Activated CD4-positive, alpha-beta T cell treated with anti-CD3 and anti-CD28 coated beads, Interleukin-10, Interleukin-2, amounts not matched to agents 100 ng/mL and 50 ng/mL, durations not matched to agents 16 hours and 8 hours (primary cell): Measurements from ENCODE around the gene KLHL22.
A peak's percentile ranks its signal among the peaks of the same experiment; 100 is the strongest.
"Not testable (repeated sequence)": the region's sequence is repeated elsewhere in the genome, so short reads cannot be mapped to it uniquely, and the experiment has no call there.

Source experiments
- DNase-seq: peaks from one replicate; pipeline ENCODE4 v3.0.0-alpha.2; 2020

KLHL22 gene, protein sequence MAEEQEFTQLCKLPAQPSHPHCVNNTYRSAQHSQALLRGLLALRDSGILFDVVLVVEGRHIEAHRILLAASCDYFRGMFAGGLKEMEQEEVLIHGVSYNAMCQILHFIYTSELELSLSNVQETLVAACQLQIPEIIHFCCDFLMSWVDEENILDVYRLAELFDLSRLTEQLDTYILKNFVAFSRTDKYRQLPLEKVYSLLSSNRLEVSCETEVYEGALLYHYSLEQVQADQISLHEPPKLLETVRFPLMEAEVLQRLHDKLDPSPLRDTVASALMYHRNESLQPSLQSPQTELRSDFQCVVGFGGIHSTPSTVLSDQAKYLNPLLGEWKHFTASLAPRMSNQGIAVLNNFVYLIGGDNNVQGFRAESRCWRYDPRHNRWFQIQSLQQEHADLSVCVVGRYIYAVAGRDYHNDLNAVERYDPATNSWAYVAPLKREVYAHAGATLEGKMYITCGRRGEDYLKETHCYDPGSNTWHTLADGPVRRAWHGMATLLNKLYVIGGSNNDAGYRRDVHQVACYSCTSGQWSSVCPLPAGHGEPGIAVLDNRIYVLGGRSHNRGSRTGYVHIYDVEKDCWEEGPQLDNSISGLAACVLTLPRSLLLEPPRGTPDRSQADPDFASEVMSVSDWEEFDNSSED

DNA sequence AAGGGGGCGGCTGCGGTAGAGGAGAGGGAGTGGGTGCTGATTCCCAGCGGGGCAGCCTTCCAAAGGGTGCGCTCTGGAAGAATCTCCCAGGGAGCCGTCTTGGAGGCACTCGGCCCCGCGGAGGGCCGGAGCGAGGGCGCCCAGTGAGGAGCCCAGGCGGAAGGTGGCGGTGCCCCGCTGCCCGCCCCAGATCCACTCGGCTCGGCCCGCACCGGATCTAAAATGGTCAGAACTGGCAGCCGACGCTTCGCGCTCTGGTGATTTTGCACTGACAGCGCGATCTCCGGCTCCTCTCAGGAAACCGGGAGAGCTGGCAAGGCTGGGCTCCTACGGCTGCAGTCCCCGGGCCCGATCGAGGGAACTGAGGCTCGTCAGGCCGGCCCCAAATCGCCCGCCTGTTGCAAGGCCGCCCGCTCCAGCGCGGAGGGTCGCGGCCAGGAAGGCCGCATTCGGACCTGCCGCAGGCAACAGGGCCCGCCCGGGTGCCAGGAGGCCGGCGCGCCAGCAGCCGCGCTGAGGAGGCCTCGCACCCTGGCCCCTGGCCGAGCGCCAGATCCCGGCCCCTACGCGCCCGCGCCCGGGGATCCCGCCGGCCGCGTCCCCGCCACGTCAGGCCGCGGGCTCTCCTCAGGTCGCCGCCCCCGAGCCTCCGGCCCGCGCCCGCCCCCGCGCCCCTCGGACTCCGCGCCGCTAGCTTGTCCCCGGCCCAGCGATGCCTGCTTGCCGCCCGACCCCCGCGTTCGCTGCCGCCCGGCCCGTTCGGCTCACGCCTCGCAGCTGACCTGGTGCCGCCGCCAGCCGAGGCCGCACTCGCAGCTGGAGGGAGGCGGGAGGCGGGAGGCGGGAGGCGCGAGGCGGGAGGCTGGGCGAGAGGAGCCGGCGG lies at the start of gene KLHL22:
Gene KLHL22 (minus strand): TSS at position 818 of the 883 bp plus-strand sequence. CDS start 6,584 bp downstream, outside the sequence.
- peak; percentile 28 for DNase-seq

- not testable (repeated sequence) for DNase-seq
Measured at GRCh38 chr22:20545318-20545634, 49.7 kb upstream of the KLHL22 start.

GRCh38 chr22:20542736-20543135 lies 47.1 kb upstream of the KLHL22 start:
- DNase-seq, result no peak

GRCh38 chr22:20542055-20542454 lies 46.5 kb upstream of the KLHL22 start:
- DNase-seq, result no peak

DNA sequence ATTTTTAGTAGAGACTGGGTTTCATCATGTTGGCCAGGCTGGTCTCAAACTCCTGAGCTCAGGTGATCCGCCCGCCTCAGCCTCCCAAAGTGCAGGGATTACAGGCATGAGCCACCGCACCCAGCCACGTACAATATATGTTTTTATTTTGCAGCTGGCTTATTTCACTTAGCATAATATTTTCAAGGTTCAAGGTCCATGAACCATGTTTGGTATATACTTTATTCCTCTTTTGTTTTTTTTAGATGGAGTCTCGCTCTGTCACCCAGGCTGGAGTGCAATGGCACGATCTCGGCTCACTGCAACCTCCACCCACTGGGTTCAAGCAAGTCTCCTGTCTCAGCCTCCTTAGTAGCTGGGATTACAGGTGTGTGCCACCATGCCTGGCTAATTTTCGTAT lies 43.3 kb upstream of the KLHL22 start:
- not testable (repeated sequence) for DNase-seq

GRCh38 chr22:20537983-20538382 lies 42.4 kb upstream of the KLHL22 start:
- DNase-seq, result no peak

- DNase-seq, result no peak
Measured at GRCh38 chr22:20537325-20537756, 41.7 kb upstream of the KLHL22 start.

- DNase-seq, result no peak
Measured at GRCh38 chr22:20536590-20537324, 41.2 kb upstream of the KLHL22 start.

DNA sequence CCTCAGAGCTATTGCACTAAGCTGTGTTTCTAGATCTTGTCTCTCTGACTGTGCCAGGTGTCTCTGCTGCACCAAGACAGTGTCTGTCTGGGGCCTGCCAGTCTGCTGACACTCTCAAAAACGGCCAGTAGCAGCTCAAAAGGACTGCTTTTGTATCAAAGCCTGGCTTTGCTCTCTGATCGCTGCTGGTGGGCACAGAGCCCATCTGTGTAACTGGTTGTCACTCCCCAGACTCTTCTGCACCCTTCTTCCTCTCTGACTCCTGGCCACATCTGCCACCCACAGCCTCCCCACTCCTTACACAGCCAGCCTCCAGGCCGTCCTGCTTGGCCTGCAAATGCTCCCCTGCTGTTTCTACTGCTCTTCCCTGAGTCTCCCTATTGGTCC lies 38.3 kb upstream of the KLHL22 start:
- no peak for DNase-seq

- no peak for DNase-seq
Measured at GRCh38 chr22:20533095-20533878, 37.7 kb upstream of the KLHL22 start.

DNA sequence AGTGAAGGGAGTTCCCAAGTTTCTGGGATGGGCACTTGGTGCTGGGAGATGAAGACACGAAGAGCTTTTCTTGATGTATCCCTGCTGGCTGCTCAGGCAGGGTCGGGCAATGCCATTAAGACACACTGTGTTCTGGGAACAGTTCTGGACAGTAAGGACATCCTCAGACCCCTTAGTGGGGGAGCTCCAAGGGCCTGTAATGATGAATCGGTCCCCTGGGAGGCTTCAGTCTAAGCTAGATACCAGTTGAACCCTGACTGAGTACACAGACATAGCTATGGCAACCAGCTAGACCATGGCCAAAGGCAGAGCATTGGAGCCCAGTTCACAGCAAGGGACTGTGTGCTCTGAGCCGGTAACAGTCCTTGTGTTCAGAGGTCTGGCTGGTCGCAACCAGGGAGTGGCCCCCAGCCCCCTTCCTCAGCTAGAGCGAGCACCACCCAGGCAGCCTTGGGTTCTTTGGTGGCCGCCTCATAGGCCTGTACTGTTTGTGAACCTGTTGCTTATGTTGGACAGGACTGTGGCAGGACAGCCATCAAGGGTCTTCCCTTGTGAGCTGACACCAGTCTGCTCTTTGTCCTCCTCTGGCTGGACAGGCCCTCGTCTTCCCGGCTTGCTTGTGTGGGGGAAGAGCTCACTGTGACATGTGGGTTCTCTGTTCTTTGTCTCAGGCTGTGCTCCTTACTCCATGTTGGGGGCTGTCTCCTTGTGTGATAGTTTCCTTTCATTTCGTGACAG lies 36.8 kb upstream of the KLHL22 start:
- no peak for DNase-seq

GRCh38 chr22:20531404-20532201 lies 36.0 kb upstream of the KLHL22 start:
- no peak for DNase-seq

GRCh38 chr22:20531154-20531403 lies 35.5 kb upstream of the KLHL22 start:
- no peak for DNase-seq

DNA sequence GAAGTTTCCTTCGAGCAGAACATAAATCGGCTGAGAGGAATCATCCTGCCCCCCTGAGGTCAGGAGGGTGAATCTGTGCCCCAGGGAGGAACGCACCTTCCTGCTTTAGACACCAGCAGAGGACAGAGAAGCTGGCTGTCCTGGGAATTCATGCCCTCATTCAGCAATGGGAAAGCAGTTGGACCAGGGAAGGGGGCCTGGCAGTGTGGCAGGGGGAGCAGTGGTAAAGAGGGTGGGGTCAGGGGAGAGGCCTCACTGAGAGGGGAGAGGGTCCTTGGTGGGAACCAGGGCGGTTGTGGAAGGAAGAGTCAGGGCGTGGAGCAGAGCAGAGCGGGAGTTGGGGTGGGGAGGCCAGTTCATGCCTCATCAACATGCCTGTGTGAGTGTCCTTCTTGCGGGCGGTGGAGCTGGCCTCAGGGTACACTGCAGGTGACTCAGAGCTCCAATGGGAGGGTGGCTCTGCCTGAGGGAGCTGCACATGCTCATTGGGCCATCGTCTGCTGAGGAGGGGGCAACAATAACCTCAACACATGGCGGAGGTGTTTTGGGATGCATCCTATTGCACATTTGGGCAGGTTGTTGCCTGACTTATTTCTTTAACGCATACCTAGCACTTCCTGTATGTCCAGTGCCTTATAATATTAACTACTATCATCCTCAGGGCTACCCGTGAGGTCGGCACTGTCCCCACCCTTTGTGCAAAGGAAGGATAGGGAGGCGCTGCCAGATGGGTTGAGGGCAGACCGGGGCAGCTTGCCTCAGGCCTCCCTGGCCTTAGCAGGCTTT lies 35.0 kb upstream of the KLHL22 start:
- no peak for DNase-seq

DNA sequence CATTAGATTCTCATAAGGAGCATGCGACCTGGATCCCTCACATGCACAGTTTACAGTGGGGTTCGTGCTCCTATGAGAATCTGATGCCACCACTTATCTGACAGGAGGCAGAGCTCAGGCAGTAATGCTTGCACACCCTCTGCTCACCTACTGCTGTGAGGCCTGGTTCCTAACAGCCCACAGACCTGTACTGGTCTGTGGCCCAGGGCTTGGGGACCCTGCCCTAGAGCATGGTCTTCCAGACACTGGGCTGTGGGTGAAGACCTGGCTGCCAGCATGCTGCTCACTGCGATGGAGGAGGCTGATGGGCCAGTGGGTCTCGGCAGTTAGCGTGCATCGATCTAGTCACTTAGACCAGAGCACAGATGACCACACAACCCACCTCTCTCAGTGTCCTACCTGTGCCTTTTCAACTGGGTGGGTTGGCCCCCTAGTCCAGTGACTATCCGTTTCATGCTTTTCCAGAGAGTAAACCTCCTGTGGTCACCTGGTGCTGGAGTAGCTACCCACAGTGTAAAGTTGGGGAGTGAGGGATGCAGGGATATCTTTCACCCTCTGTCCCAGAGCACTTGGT lies 32.9 kb upstream of the KLHL22 start:
- DNase-seq, result no peak

DNA sequence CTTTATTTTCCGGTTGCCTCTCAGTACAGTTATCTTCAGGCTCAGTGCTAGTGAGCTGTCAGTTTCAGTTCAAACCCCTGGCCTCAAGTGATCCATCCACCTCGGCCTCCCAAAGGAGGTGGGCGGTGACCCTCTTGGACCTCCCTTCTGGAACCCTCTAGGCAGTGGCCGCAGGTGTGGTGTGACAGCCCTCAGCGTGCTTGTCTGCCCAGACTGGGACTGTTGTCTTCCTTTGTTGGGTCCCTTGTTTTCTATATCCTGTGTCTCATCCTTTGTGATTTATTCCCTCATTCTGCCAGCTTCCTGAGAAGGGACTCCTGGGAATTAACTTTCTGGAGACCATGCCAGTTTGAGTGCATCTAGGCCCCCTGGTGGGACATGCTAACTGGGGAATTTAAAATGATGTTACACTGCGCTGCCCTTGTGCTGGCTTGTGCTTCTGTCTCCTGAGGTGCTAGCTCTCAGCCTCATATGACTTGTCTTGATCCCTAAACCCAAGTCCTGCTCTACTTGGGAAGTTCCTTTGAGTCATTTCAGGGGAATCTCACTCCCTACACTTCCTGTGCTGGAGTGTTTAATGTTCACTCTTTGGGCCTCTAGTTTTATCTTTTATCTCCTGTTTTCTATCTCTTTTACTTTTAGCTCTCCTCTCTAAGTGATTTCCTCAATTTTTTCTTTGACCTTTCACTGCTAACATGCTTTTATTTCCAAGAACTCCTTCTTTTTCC lies 31.2 kb upstream of the KLHL22 start:
- DNase-seq, result no peak

DNA sequence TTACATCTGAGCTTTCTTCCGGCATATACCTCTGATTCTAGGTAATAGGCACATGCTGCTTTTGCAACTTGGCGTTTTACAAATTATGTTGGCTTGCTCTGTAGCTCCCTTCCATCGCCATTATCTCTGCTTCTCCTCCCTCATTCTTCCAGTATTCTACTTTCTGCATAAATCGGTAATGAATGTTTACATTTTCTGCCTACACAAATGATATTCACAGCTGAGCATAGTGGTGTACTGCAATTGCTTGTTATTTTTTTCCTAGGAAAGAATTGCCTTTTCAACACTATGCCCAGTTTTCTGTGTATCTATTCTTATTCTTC lies 30.7 kb upstream of the KLHL22 start:
- DNase-seq, result no peak

- no peak for DNase-seq
Measured at GRCh38 chr22:20525048-20525447, 29.5 kb upstream of the KLHL22 start.

DNA sequence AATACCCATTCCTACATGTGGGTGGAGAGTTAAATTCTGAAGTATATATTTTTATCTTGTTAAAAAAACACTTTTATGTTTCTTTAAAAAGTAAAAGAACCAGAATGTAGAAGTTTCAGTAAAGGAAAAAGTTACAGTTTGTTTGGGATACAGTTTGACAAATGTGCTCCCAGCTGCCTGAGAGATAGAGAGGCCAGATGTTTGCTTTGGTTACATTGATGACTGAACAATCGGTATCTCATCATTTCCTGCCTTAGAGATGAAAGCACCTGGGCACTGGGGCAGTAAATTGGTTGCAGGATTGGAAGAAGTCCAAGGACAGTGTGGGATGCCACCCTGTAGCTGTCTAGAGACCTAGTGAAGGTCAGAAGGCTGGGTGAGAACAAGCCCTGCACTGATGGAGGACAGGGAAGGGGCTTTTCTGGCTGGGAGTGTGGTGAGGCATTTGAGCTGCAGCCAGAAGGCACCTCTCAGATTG lies 28.4 kb upstream of the KLHL22 start:
- peak; percentile 39 for DNase-seq
